ENCODE data around the gene EZR.

Gene EZR

DNA sequence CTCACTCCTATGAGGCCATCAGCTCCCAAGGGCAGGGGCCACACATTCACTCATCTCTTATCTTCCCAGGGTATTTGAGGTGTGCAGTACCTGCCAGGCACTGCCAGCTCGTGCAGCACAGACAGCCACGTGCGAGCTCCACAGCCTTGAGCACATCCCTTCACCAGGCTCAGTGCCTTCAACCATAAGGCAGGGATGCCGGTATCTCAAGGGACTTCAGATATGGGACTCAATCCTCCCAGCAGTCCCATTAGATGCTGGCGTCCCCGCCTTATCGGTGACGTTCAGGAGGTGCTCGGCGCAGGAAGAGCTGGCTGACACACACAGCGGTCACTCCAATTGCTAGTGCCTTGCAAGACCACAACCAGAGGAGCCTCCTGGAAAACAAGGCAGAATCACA is 47.0 kb downstream of the EZR start:
- Histone ChIP-seq H2BK15ac (ENCODE audit: low read length) (no peak overlapping the region), H3K14ac (ENCODE audit: low read length) (no peak overlapping the region), H3K18ac (ENCODE audit: low read length) (no peak overlapping the region), H3K4me3 (ENCODE audit: low read length in 2 of 2) (no peak overlapping the region), H3K27me3 (ENCODE audit: control insufficient read depth in 3 of 3, insufficient read depth in 3 of 3, low read depth in 1 of 3, low read length in 3 of 3) (no peaks in the 10 kb centered on the region), H3K4me2 (ENCODE audit: insufficient read depth, low read length, poor library complexity, severe bottlenecking) (no peak overlapping the region), H2BK5ac (ENCODE audit: low read length) (no peak overlapping the region), H3K9me3 (replicated peaks in 1 of 2; ENCODE audit: control insufficient read depth in 2 of 2, insufficient read depth in 1 of 2, low read depth in 1 of 2, low read length in 2 of 2) (no peaks in the 10 kb centered on the region), H3K27ac (replicated peaks; ENCODE audit: low read length) (no peak overlapping the region), H2BK12ac (ENCODE audit: low read length) (no peak overlapping the region), H4K8ac (ENCODE audit: low read depth, low read length) (no peak overlapping the region), H4K91ac (ENCODE audit: low read depth, low read length, poor library complexity) (no peak overlapping the region), H3K9ac (ENCODE audit: low read depth, low read length, poor library complexity) (no peak overlapping the region), H3K36me3 (replicated peaks in 1 of 2; ENCODE audit: control insufficient read depth in 2 of 2, insufficient read depth in 2 of 2, low read length in 2 of 2) (peaks cover 46 to 99% of the 10 kb centered on the region in 2 donors), H2AK5ac (ENCODE audit: low read depth, low read length) (no peak overlapping the region), H2BK120ac (ENCODE audit: low read depth, low read length) (no peak overlapping the region), H3K23ac (ENCODE audit: low read depth, low read length, poor library complexity) (no peak overlapping the region), H3K79me1 (ENCODE audit: low read depth, low read length) (no peaks in the 10 kb centered on the region), H2AFZ (ENCODE audit: low read length) (no peak overlapping the region), H3K4me1 (ENCODE audit: control insufficient read depth in 2 of 2, insufficient read depth in 1 of 2, low read depth in 1 of 2, low read length in 2 of 2) (peaks cover 2% of the 10 kb centered on the region in 2 donors), H3K4ac (ENCODE audit: low read length) (no peak overlapping the region)
- no CpG with 5 or more reads among the region's 11 CpGs for WGBS, 2 donors (ENCODE audit: extremely low coverage in 2 of 2, insufficient read length in 2 of 2, insufficient replicate concordance in 1 of 2)
- DNase-seq (ENCODE audit: low spot score): no peak

DNA sequence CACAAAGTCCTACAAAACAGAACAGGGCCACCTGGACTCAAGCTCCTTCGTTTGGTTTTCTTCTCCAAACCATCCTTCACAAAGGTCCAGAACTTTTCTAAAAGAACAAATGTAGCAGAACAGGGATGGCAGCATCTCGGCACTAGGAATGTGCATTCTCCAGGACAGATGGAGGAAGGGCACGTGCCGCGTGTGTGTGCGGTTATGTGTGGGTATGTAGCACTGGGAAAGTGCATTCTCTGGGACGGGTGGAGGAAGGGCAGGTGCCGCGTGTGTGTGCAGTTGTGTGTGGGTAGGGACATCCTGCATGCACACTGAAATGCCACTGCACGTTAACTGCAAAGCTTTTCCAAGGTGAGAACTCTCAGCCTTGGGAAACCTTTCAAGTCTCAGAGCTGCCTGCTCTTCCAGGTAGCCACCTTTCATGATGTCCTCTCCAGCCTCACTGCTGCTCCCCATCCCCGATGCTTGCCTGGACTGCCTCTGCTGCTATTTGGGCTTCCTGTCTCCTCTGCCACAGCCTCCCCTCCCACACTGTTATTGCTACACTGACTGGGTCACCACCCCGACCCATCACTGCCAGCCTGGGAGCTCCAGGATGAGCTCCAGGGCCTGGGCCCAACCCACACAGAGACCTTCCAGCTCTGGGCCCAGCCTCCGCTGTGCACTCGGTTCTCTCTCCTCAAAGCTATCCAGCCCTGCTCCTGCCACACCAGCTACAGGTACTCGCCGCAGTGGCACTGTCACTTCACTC is 47.6 kb downstream of the EZR start:
- H4K91ac ChIP-seq (ENCODE audit: low read depth, low read length, poor library complexity): no peak overlapping the region
- WGBS, 2 donors (ENCODE audit: extremely low coverage in 2 of 2, insufficient read length in 2 of 2, insufficient replicate concordance in 1 of 2): no CpG with 5 or more reads among the region's 16 CpGs
- H2BK15ac ChIP-seq (ENCODE audit: low read length): no peak overlapping the region
- H3K4ac ChIP-seq (ENCODE audit: low read length): no peak overlapping the region
- no peak overlapping the region for H3K4me2 ChIP-seq (ENCODE audit: insufficient read depth, low read length, poor library complexity, severe bottlenecking)
- no peak overlapping the region for H3K27ac ChIP-seq (replicated peaks; ENCODE audit: low read length)
- no peak overlapping the region for H3K9ac ChIP-seq (ENCODE audit: low read depth, low read length, poor library complexity)
- no peaks in the 10 kb centered on the region for H3K79me1 ChIP-seq (ENCODE audit: low read depth, low read length)
- H3K36me3 ChIP-seq (replicated peaks in 1 of 2; ENCODE audit: control insufficient read depth in 2 of 2, insufficient read depth in 2 of 2, low read length in 2 of 2): peaks cover 51 to 99% of the 10 kb centered on the region in 2 donors
- no peaks in the 10 kb centered on the region for H3K27me3 ChIP-seq (ENCODE audit: control insufficient read depth in 3 of 3, insufficient read depth in 3 of 3, low read depth in 1 of 3, low read length in 3 of 3)
- no peak for DNase-seq (ENCODE audit: low spot score)
- no peak overlapping the region for H2BK120ac ChIP-seq (ENCODE audit: low read depth, low read length)
- peaks cover 2% of the 10 kb centered on the region in 2 donors for H3K4me1 ChIP-seq (ENCODE audit: control insufficient read depth in 2 of 2, insufficient read depth in 1 of 2, low read depth in 1 of 2, low read length in 2 of 2)
- no peak overlapping the region for H2BK12ac ChIP-seq (ENCODE audit: low read length)
- no peak overlapping the region for H2AK5ac ChIP-seq (ENCODE audit: low read depth, low read length)
- H2BK5ac ChIP-seq (ENCODE audit: low read length): peak overlapping the region; percentile 50
- H4K8ac ChIP-seq (ENCODE audit: low read depth, low read length): peak overlapping the region; percentile 0
- no peak overlapping the region for H2AFZ ChIP-seq (ENCODE audit: low read length)
- H3K4me3 ChIP-seq (ENCODE audit: low read length in 2 of 2): no peak overlapping the region
- H3K9me3 ChIP-seq (replicated peaks in 1 of 2; ENCODE audit: control insufficient read depth in 2 of 2, insufficient read depth in 1 of 2, low read depth in 1 of 2, low read length in 2 of 2): no peaks in the 10 kb centered on the region
- no peak overlapping the region for H3K14ac ChIP-seq (ENCODE audit: low read length)
- H3K23ac ChIP-seq (ENCODE audit: low read depth, low read length, poor library complexity): peak overlapping the region; percentile 12
- no peak overlapping the region for H3K18ac ChIP-seq (ENCODE audit: low read length)

DNA sequence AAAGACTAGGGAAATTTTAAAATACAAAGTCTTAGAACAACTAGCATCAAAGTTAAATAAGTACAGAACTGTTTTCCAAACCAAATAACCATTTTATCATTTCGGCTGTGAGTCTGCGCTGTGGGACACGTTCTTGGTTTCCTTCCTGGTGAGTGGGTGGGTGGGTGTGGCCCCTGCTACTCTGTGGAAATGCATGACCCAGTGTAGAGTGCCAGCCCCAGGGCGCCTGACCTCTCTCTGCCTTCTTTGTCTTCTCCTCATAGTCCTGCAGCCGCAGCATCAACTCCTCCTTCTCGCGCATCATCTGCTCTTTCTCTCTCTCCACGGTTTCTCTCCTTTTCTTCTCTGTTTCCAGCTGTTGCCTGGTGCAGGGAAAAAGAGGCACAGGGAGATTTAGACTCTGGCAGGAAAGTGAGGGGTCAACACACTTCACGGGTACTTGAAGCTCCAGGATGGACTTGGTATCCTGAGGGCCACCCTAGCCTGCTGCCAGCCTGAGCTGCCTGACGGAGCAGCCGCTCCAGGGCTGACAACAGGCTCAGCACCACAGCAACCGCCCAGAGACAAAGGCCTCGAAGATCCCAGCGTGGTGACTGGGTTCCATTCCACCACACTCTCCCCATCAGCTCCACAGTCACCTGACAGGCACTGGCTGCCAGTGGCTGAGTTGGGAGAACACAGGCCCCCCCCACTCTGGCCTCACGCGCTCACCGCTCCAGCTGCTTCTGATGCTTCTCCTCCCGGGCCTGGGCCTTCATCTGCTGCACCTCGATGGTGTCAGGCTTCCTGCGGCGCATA is 48.4 kb downstream of the EZR start:
- no peak overlapping the region for H3K27ac ChIP-seq (replicated peaks; ENCODE audit: low read length)
- peak overlapping the region in 1 of 2 donors; percentile 52 for H3K4me3 ChIP-seq (ENCODE audit: low read length in 2 of 2)
- no peak overlapping the region for H2AK5ac ChIP-seq (ENCODE audit: low read depth, low read length)

DNA sequence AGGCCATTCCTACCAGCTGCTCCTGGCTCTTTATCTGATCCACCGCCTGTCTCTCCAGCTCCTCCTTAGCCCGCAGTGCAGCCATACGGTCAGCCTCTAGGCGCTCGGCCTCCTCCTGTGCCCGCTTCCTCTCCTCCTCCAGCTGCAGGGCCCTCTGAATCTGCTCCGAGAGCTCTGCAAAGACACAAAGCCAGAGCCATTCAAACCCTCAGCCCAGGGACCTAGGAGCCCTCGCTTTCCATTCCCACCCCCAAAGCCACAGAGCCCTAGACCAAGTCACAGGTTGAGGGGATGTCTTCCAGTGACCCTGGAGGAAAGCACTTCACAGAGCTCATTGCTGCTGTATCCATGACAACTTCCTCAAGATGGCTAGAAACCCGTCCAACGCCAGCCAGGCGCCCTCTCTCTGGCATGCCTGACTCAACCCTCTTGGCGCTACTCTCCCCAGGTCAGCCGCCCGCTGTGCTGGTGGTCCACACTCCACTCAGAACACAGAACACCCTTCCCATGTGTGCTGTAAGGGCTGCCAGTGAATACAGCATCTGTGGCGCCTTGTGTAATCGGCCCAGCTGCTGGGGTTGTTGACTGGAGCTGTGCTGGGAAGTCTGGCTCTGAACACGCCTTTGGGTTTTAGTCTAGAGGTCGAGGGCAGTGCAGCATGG is 49.3 kb downstream of the EZR start:
- Histone ChIP-seq H3K9me3 (replicated peaks in 1 of 2; ENCODE audit: control insufficient read depth in 2 of 2, insufficient read depth in 1 of 2, low read depth in 1 of 2, low read length in 2 of 2) (no peaks in the 10 kb centered on the region), H3K27ac (replicated peaks; ENCODE audit: low read length) (no peak overlapping the region)
- no CpG with 5 or more reads among the region's 18 CpGs for WGBS, 2 donors (ENCODE audit: extremely low coverage in 2 of 2, insufficient read length in 2 of 2, insufficient replicate concordance in 1 of 2)

More for the DNA sequence above, 48.4 kb downstream of the EZR start:
- Histone ChIP-seq H2BK15ac (ENCODE audit: low read length) (no peak overlapping the region), H2BK12ac (ENCODE audit: low read length) (no peak overlapping the region), H3K4me1 (ENCODE audit: control insufficient read depth in 2 of 2, insufficient read depth in 1 of 2, low read depth in 1 of 2, low read length in 2 of 2) (peaks cover 2% of the 10 kb centered on the region in 2 donors), H3K79me1 (ENCODE audit: low read depth, low read length) (no peaks in the 10 kb centered on the region), H3K4ac (ENCODE audit: low read length) (no peak overlapping the region), H3K27me3 (ENCODE audit: control insufficient read depth in 3 of 3, insufficient read depth in 3 of 3, low read depth in 1 of 3, low read length in 3 of 3) (no peaks in the 10 kb centered on the region), H3K9me3 (replicated peaks in 1 of 2; ENCODE audit: control insufficient read depth in 2 of 2, insufficient read depth in 1 of 2, low read depth in 1 of 2, low read length in 2 of 2) (no peaks in the 10 kb centered on the region), H3K4me2 (ENCODE audit: insufficient read depth, low read length, poor library complexity, severe bottlenecking) (no peak overlapping the region), H3K18ac (ENCODE audit: low read length) (no peak overlapping the region), H4K91ac (ENCODE audit: low read depth, low read length, poor library complexity) (no peak overlapping the region), H2AFZ (ENCODE audit: low read length) (no peak overlapping the region), H2BK120ac (ENCODE audit: low read depth, low read length) (no peak overlapping the region), H4K8ac (ENCODE audit: low read depth, low read length) (no peak overlapping the region), H3K36me3 (replicated peaks in 1 of 2; ENCODE audit: control insufficient read depth in 2 of 2, insufficient read depth in 2 of 2, low read length in 2 of 2) (peaks cover 55 to 99% of the 10 kb centered on the region in 2 donors), H3K23ac (ENCODE audit: low read depth, low read length, poor library complexity) (peak overlapping the region; percentile 59), H3K9ac (ENCODE audit: low read depth, low read length, poor library complexity) (no peak overlapping the region), H2BK5ac (ENCODE audit: low read length) (peak overlapping the region; percentile 50), H3K14ac (ENCODE audit: low read length) (no peak overlapping the region)
- no peak for DNase-seq (ENCODE audit: low spot score)
- no CpG with 5 or more reads among the region's 21 CpGs for WGBS, 2 donors (ENCODE audit: extremely low coverage in 2 of 2, insufficient read length in 2 of 2, insufficient replicate concordance in 1 of 2)

More for the DNA sequence above, 49.3 kb downstream of the EZR start:
- Histone ChIP-seq H3K4me3 (ENCODE audit: low read length in 2 of 2) (no peak overlapping the region), H3K4me2 (ENCODE audit: insufficient read depth, low read length, poor library complexity, severe bottlenecking) (no peak overlapping the region), H2BK15ac (ENCODE audit: low read length) (no peak overlapping the region), H3K23ac (ENCODE audit: low read depth, low read length, poor library complexity) (peak overlapping the region; percentile 34), H2BK120ac (ENCODE audit: low read depth, low read length) (no peak overlapping the region), H3K9ac (ENCODE audit: low read depth, low read length, poor library complexity) (no peak overlapping the region), H2BK12ac (ENCODE audit: low read length) (no peak overlapping the region), H2BK5ac (ENCODE audit: low read length) (peak overlapping the region; percentile 35), H2AK5ac (ENCODE audit: low read depth, low read length) (no peak overlapping the region), H3K27me3 (ENCODE audit: control insufficient read depth in 3 of 3, insufficient read depth in 3 of 3, low read depth in 1 of 3, low read length in 3 of 3) (no peaks in the 10 kb centered on the region), H3K18ac (ENCODE audit: low read length) (no peak overlapping the region), H3K4me1 (ENCODE audit: control insufficient read depth in 2 of 2, insufficient read depth in 1 of 2, low read depth in 1 of 2, low read length in 2 of 2) (peaks cover 2% of the 10 kb centered on the region in 2 donors), H3K14ac (ENCODE audit: low read length) (peak overlapping the region; percentile 60), H4K91ac (ENCODE audit: low read depth, low read length, poor library complexity) (peak overlapping the region; percentile 30), H3K36me3 (replicated peaks in 1 of 2; ENCODE audit: control insufficient read depth in 2 of 2, insufficient read depth in 2 of 2, low read length in 2 of 2) (peaks cover 59 to 98% of the 10 kb centered on the region in 2 donors), H4K8ac (ENCODE audit: low read depth, low read length) (no peak overlapping the region), H3K4ac (ENCODE audit: low read length) (no peak overlapping the region), H3K79me1 (ENCODE audit: low read depth, low read length) (no peaks in the 10 kb centered on the region), H2AFZ (ENCODE audit: low read length) (no peak overlapping the region)
- DNase-seq (ENCODE audit: low spot score): no peak

All from neuronal stem cell (in vitro differentiated cells).